Activated CD8-positive, alpha-beta memory T cell treated with anti-CD3 and anti-CD28 coated beads, Interleukin-2, amount 10 ng/mL, durations not matched to agents 7 days and 5 days (primary cell): Measurements from ENCODE around the gene NRAP. TPM values are rescaled to one million over a fixed set of nuclear protein-coding genes. Genes with fewer than 3 reads are reported as not detected.
"Not testable (repeated sequence)": the region's sequence is repeated elsewhere in the genome, so short reads cannot be mapped to it uniquely, and the experiment has no call there.

Source experiments
- ATAC-seq: fragments of 150-1000 bp; cut with Tn5 transposase; one replicate; pipeline ENCODE4 v1.10.0; 2021; ENCODE audit warnings: moderate library complexity
- CTCF ChIA-PET: fragments of 350-600 bp; sonication (Branson Sonifier 250); formaldehyde crosslinking; loops from one replicate; lab custom pipeline; 2021; ENCODE audit warnings: antibody characterized with exemption; lab: Charles Lee
- DNase-seq: peaks from one replicate; pipeline ENCODE4 v3.0.0-alpha.2; 2020
- H3K27ac Mint-ChIP-seq: one replicate; pipeline ENCODE4 v1.8.0; 2021; ENCODE audit warnings: mild to moderate bottlenecking, mixed read lengths
- H3K27me3 Mint-ChIP-seq: one replicate; pipeline ENCODE4 v1.8.0; 2021; ENCODE audit warnings: mixed read lengths
- H3K36me3 Mint-ChIP-seq: one replicate; pipeline ENCODE4 v1.8.0; 2021; ENCODE audit warnings: mild to moderate bottlenecking, mixed read lengths
- H3K4me1 Mint-ChIP-seq: one replicate; pipeline ENCODE4 v1.8.0; 2021; ENCODE audit warnings: mixed read lengths
- H3K4me3 Mint-ChIP-seq: one replicate; pipeline ENCODE4 v1.8.0; 2021; ENCODE audit warnings: mild to moderate bottlenecking, moderate library complexity, mixed read lengths
- H3K9me3 Mint-ChIP-seq: one replicate; pipeline ENCODE4 v1.8.0; 2022; ENCODE audit warnings: low read depth, mixed read lengths
- total RNA-seq, 2 experiments: library from RNA; stranded (reverse); gene quantifications; one replicate each; pipeline ENCODE4 v1.2.3, GENCODE V29; 2021

NRAP gene
- total RNA-seq, 2 experiments from 2014 or later: not detected

- peaks cover 3% of the 10 kb centered on the region for H3K9me3 Mint-ChIP-seq
These were observed 2.0 kb upstream of the NRAP start for GRCh38 chr10:113665806-113666354.

GRCh38 chr10:113665352-113665751, 1.5 kb upstream of the NRAP start:
- H3K27ac Mint-ChIP-seq: no peak overlapping the region
- DNase-seq: no peak
- no peak overlapping the region for H3K4me3 Mint-ChIP-seq
- H3K4me1 Mint-ChIP-seq: peaks cover 24% of the 10 kb centered on the region
- peaks cover 23% of the 10 kb centered on the region for H3K27me3 Mint-ChIP-seq
- ATAC-seq: no peak
- CTCF ChIA-PET: interaction anchor here (1.7 kb wide), 1 partner anchor 15 kb away, joined by 5 read pairs; no protein-coding TSS in a partner anchor
- H3K36me3 Mint-ChIP-seq: peaks cover 10% of the 10 kb centered on the region
- H3K9me3 Mint-ChIP-seq: peaks cover 3% of the 10 kb centered on the region

More at GRCh38 chr10:113665806-113666354, 2.0 kb upstream of the NRAP start:
- H3K4me3 Mint-ChIP-seq: no peak overlapping the region
- CTCF ChIA-PET: interaction anchor here (1.7 kb wide), 1 partner anchor 15 kb away, joined by 5 read pairs; no protein-coding TSS in a partner anchor
- peaks cover 28% of the 10 kb centered on the region for H3K27me3 Mint-ChIP-seq
- ATAC-seq: no peak
- peaks cover 24% of the 10 kb centered on the region for H3K4me1 Mint-ChIP-seq
- H3K27ac Mint-ChIP-seq: peak overlapping the region; percentile 84
- no peak for DNase-seq
- H3K36me3 Mint-ChIP-seq: peaks cover 12% of the 10 kb centered on the region

GRCh38 chr10:113663142-113663541, 699 bp downstream of the NRAP start:
- DNase-seq: no peak
- peaks cover 24% of the 10 kb centered on the region for H3K4me1 Mint-ChIP-seq
- no peaks in the 10 kb centered on the region for H3K9me3 Mint-ChIP-seq
- CTCF ChIA-PET: no interaction called here
- peaks cover 4% of the 10 kb centered on the region for H3K36me3 Mint-ChIP-seq
- H3K27me3 Mint-ChIP-seq: peaks cover 29% of the 10 kb centered on the region
- no peak overlapping the region for H3K4me3 Mint-ChIP-seq
- ATAC-seq: no peak
- no peak overlapping the region for H3K27ac Mint-ChIP-seq

GRCh38 chr10:113661332-113661731, 2.5 kb downstream of the NRAP start:
- Mint-ChIP-seq H3K27ac (no peak overlapping the region), H3K9me3 (no peaks in the 10 kb centered on the region), H3K4me1 (peaks cover 9% of the 10 kb centered on the region), H3K4me3 (no peak overlapping the region), H3K27me3 (peaks cover 44% of the 10 kb centered on the region), H3K36me3 (peaks cover 1% of the 10 kb centered on the region)
- DNase-seq: no peak
- ATAC-seq: no peak
- CTCF ChIA-PET: no interaction called here

GRCh38 chr10:113657544-113657943, 6.3 kb downstream of the NRAP start:
- ATAC-seq (no peak), DNase-seq (no peak)
- Mint-ChIP-seq H3K9me3 (no peaks in the 10 kb centered on the region), H3K27me3 (peaks cover 54% of the 10 kb centered on the region), H3K36me3 (no peaks in the 10 kb centered on the region), H3K4me1 (no peaks in the 10 kb centered on the region), H3K27ac (no peak overlapping the region), H3K4me3 (no peak overlapping the region)
- CTCF ChIA-PET: no interaction called here

GRCh38 chr10:113656896-113657295, 6.9 kb downstream of the NRAP start:
- CTCF ChIA-PET: no interaction called here
- Mint-ChIP-seq H3K4me3 (no peak overlapping the region), H3K27ac (no peak overlapping the region), H3K9me3 (no peaks in the 10 kb centered on the region), H3K36me3 (no peaks in the 10 kb centered on the region), H3K27me3 (peaks cover 53% of the 10 kb centered on the region), H3K4me1 (no peaks in the 10 kb centered on the region)
- ATAC-seq: no peak
- no peak for DNase-seq

GRCh38 chr10:113652456-113652855, 11.4 kb downstream of the NRAP start:
- H3K27me3 Mint-ChIP-seq: peaks cover 55% of the 10 kb centered on the region
- ATAC-seq, H3K4me1 Mint-ChIP-seq, DNase-seq, H3K4me3 Mint-ChIP-seq, H3K9me3 Mint-ChIP-seq, H3K27ac Mint-ChIP-seq, CTCF ChIA-PET, H3K36me3 Mint-ChIP-seq: not testable (repeated sequence)

GRCh38 chr10:113651898-113652297, 11.9 kb downstream of the NRAP start:
- CTCF ChIA-PET: no interaction called here
- Mint-ChIP-seq H3K27me3 (peaks cover 53% of the 10 kb centered on the region), H3K4me3 (no peak overlapping the region), H3K9me3 (no peaks in the 10 kb centered on the region), H3K27ac (no peak overlapping the region), H3K36me3 (no peaks in the 10 kb centered on the region), H3K4me1 (no peaks in the 10 kb centered on the region)
- ATAC-seq (no peak), DNase-seq (no peak)

GRCh38 chr10:113651021-113651420, 12.8 kb downstream of the NRAP start:
- DNase-seq: no peak
- CTCF ChIA-PET: no interaction called here
- ATAC-seq: no peak
- H3K36me3 Mint-ChIP-seq: no peaks in the 10 kb centered on the region
- H3K27me3 Mint-ChIP-seq: peaks cover 56% of the 10 kb centered on the region
- no peaks in the 10 kb centered on the region for H3K9me3 Mint-ChIP-seq
- no peaks in the 10 kb centered on the region for H3K4me1 Mint-ChIP-seq
- no peak overlapping the region for H3K27ac Mint-ChIP-seq
- H3K4me3 Mint-ChIP-seq: no peak overlapping the region

GRCh38 chr10:113650172-113650571, 13.7 kb downstream of the NRAP start:
- no peak overlapping the region for H3K27ac Mint-ChIP-seq
- no peaks in the 10 kb centered on the region for H3K36me3 Mint-ChIP-seq
- no peaks in the 10 kb centered on the region for H3K9me3 Mint-ChIP-seq
- H3K4me3 Mint-ChIP-seq: no peak overlapping the region
- H3K27me3 Mint-ChIP-seq: peaks cover 60% of the 10 kb centered on the region
- no peaks in the 10 kb centered on the region for H3K4me1 Mint-ChIP-seq
- ATAC-seq (no peak), DNase-seq (no peak)
- CTCF ChIA-PET: no interaction called here

- H3K27me3 Mint-ChIP-seq: peaks cover 58% of the 10 kb centered on the region
- CTCF ChIA-PET: no interaction called here
- ATAC-seq: no peak
These were observed 15.4 kb downstream of the NRAP start for GRCh38 chr10:113648478-113648877.

GRCh38 chr10:113647812-113648211, 16.0 kb downstream of the NRAP start:
- H3K27me3 Mint-ChIP-seq: peaks cover 59% of the 10 kb centered on the region
- H3K4me1 Mint-ChIP-seq: no peaks in the 10 kb centered on the region
- H3K27ac Mint-ChIP-seq: no peak overlapping the region
- ATAC-seq (no peak), DNase-seq (no peak)
- CTCF ChIA-PET: no interaction called here
- H3K9me3 Mint-ChIP-seq: no peaks in the 10 kb centered on the region
- no peaks in the 10 kb centered on the region for H3K36me3 Mint-ChIP-seq
- H3K4me3 Mint-ChIP-seq: no peak overlapping the region

More at GRCh38 chr10:113648478-113648877, 15.4 kb downstream of the NRAP start:
- Mint-ChIP-seq H3K4me3 (no peak overlapping the region), H3K27ac (no peak overlapping the region), H3K36me3 (no peaks in the 10 kb centered on the region), H3K4me1 (no peaks in the 10 kb centered on the region), H3K9me3 (no peaks in the 10 kb centered on the region)
- no peak for DNase-seq

GRCh38 chr10:113646336-113647201, 17.3 kb downstream of the NRAP start:
- Mint-ChIP-seq H3K4me3 (no peak overlapping the region), H3K4me1 (no peaks in the 10 kb centered on the region), H3K9me3 (no peaks in the 10 kb centered on the region), H3K36me3 (no peaks in the 10 kb centered on the region), H3K27me3 (peaks cover 66% of the 10 kb centered on the region), H3K27ac (no peak overlapping the region)
- CTCF ChIA-PET: no interaction called here
- ATAC-seq (no peak), DNase-seq (no peak)
